Myocyte (in vitro differentiated cells): ENCODE data around the gene NUMB. TPM values are rescaled to one million over a fixed set of nuclear protein-coding genes. Genes with fewer than 3 reads are reported as not detected.

Source experiments
- DNase-seq: peaks from one replicate; pipeline ENCODE4 v3.0.0-alpha.2; 2012; ENCODE audit warnings: low read depth
- polyA plus RNA-seq: library from polyadenylated mRNA; unstranded; fragments of >200 nt; gene quantifications from one replicate; pipeline ENCODE4 v1.2.1, GENCODE V29; 2012; ENCODE audit warnings: missing spikeins
- total RNA-seq: library from RNA; depleted of rRNA; stranded (reverse); fragments of >200 nt; gene quantifications from 2 replicates; pipeline ENCODE4 v1.2.3, GENCODE V29; 2014

Gene NUMB
- 13.5 and 17.2 TPM in 2 replicates for total RNA-seq
- 32.4 TPM for polyA plus RNA-seq

- DNase-seq = peak; percentile 100
Measured at GRCh38 chr14:73458183-73458976, at the start of gene NUMB. NUMB (minus strand) TSS chr14:73458546; CDS start chr14:73355751, 102,795 bp downstream.

GRCh38 chr14:73503648-73504047 lies 45.3 kb upstream of the NUMB start:
- no peak for DNase-seq

GRCh38 chr14:73502017-73502619 lies 43.8 kb upstream of the NUMB start:
- no peak for DNase-seq

GRCh38 chr14:73500360-73500759 lies 42.0 kb upstream of the NUMB start:
- no peak for DNase-seq

GRCh38 chr14:73494593-73494992 lies 36.2 kb upstream of the NUMB start:
- no peak for DNase-seq

GRCh38 chr14:73492670-73493069 lies 34.3 kb upstream of the NUMB start:
- no peak for DNase-seq

GRCh38 chr14:73492043-73492552 lies 33.8 kb upstream of the NUMB start:
- no peak for DNase-seq

GRCh38 chr14:73491256-73492042 lies 33.1 kb upstream of the NUMB start:
- DNase-seq = peak; percentile 53

- DNase-seq = no peak
Measured at GRCh38 chr14:73489481-73490175, 31.3 kb upstream of the NUMB start.

- no peak for DNase-seq
Measured at GRCh38 chr14:73478684-73479083, 20.3 kb upstream of the NUMB start.

- peak; percentile 35 for DNase-seq
Measured at GRCh38 chr14:73477618-73478266, 19.4 kb upstream of the NUMB start.

GRCh38 chr14:73476451-73476931 lies 18.1 kb upstream of the NUMB start:
- DNase-seq = no peak

GRCh38 chr14:73474952-73475351 lies 16.6 kb upstream of the NUMB start:
- DNase-seq = no peak

- DNase-seq = peak; percentile 78
Measured at GRCh38 chr14:73472185-73473114, 14.1 kb upstream of the NUMB start.

GRCh38 chr14:73471582-73472184 lies 13.3 kb upstream of the NUMB start:
- DNase-seq = no peak

GRCh38 chr14:73468828-73469375 lies 10.6 kb upstream of the NUMB start:
- no peak for DNase-seq

GRCh38 chr14:73467800-73468199 lies 9.5 kb upstream of the NUMB start:
- DNase-seq = no peak

GRCh38 chr14:73467377-73467776 lies 9.0 kb upstream of the NUMB start:
- no peak for DNase-seq

- no peak for DNase-seq
Measured at GRCh38 chr14:73466861-73467260, 8.5 kb upstream of the NUMB start.
